ENCODE data around the gene IQUB.

- no peak for TF ChIP-seq CTCF (IDR thresholded peaks at IDR 0.05)
- no peak for TF ChIP-seq POLR2A (IDR thresholded peaks at IDR 0.05)
These were observed 21.1 kb upstream of the IQUB start for GRCh38 chr7:123555484-123555883.

All from Peyer's patch (tissue), 4 donors.